ENCODE data around the gene GNA12.

GRCh38 chr7:2791390-2791789 is 52.7 kb downstream of the GNA12 start:
- TF ChIP-seq POLR2AphosphoS5 (IDR thresholded peaks at IDR 0.05; ENCODE audit: low read depth, low read length), result no peak
- TF ChIP-seq TAF1 (IDR thresholded peaks at IDR 0.05; ENCODE audit: borderline replicate concordance, insufficient read depth, low read length), result no peak
- TF ChIP-seq, protein P1, sequence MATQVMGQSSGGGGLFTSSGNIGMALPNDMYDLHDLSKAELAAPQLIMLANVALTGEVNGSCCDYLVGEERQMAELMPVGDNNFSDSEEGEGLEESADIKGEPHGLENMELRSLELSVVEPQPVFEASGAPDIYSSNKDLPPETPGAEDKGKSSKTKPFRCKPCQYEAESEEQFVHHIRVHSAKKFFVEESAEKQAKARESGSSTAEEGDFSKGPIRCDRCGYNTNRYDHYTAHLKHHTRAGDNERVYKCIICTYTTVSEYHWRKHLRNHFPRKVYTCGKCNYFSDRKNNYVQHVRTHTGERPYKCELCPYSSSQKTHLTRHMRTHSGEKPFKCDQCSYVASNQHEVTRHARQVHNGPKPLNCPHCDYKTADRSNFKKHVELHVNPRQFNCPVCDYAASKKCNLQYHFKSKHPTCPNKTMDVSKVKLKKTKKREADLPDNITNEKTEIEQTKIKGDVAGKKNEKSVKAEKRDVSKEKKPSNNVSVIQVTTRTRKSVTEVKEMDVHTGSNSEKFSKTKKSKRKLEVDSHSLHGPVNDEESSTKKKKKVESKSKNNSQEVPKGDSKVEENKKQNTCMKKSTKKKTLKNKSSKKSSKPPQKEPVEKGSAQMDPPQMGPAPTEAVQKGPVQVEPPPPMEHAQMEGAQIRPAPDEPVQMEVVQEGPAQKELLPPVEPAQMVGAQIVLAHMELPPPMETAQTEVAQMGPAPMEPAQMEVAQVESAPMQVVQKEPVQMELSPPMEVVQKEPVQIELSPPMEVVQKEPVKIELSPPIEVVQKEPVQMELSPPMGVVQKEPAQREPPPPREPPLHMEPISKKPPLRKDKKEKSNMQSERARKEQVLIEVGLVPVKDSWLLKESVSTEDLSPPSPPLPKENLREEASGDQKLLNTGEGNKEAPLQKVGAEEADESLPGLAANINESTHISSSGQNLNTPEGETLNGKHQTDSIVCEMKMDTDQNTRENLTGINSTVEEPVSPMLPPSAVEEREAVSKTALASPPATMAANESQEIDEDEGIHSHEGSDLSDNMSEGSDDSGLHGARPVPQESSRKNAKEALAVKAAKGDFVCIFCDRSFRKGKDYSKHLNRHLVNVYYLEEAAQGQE (IDR thresholded peaks at IDR 0.05; ENCODE audit: insufficient read depth in 1 of 2, low read depth in 2 of 2, low read length in 2 of 2), result no peak
- no peak for TF ChIP-seq SIN3A (IDR thresholded peaks at IDR 0.05; ENCODE audit: borderline replicate concordance, insufficient read depth, low read length)
- no peak for TF ChIP-seq FOXP2 (optimal IDR thresholded peaks at IDR 0.05; ENCODE audit: borderline replicate concordance, extremely low read depth, extremely low read length, insufficient read depth)

Measured in PFSK-1 (cell line).